ENCODE data around the gene LSAMP. TPM values are rescaled to one million over a fixed set of nuclear protein-coding genes. Genes with fewer than 3 reads are reported as not detected.

The LSAMP gene
- total RNA-seq, 1 experiment from 2014 or later = 0.90 TPM

GRCh38 chr3:115960799-115961198 lies 484.5 kb downstream of the LSAMP start:
- H3K4me1 Mint-ChIP-seq = no peaks in the 10 kb centered on the region
- Histone ChIP-seq H3K79me2 (ENCODE audit: insufficient read depth, low read length) (no peaks in the 10 kb centered on the region), H3K23ac (ENCODE audit: insufficient read length, low read depth, low read length) (no peak overlapping the region), H3K27me3 (ENCODE audit: insufficient read depth, low read length) (no peaks in the 10 kb centered on the region), H4K91ac (ENCODE audit: insufficient read length, low read depth, low read length) (no peak overlapping the region), H2BK12ac (ENCODE audit: insufficient read length, low read depth, low read length) (no peak overlapping the region), H3K18ac (ENCODE audit: insufficient read length, low read depth, low read length) (no peak overlapping the region), H2AK5ac (ENCODE audit: insufficient read length, low read length) (no peak overlapping the region), H3K56ac (ENCODE audit: insufficient read length, low read depth, low read length) (no peak overlapping the region), H2BK20ac (ENCODE audit: low read depth, low read length, poor library complexity, severe bottlenecking) (no peak overlapping the region), H3K9ac (ENCODE audit: extremely low read depth, insufficient read length, low read length) (no peak overlapping the region), H4K8ac (replicated peaks; ENCODE audit: insufficient read length, low read depth, low read length) (no peak overlapping the region), H3K23me2 (ENCODE audit: insufficient read length, low read depth, low read length, poor library complexity, severe bottlenecking) (no peaks in the 10 kb centered on the region), H2BK5ac (ENCODE audit: insufficient read length, low read length) (no peak overlapping the region), H4K20me1 (ENCODE audit: control insufficient read depth, insufficient read depth, insufficient read length) (no peaks in the 10 kb centered on the region), H2BK120ac (ENCODE audit: low read depth, low read length, poor library complexity, severe bottlenecking) (no peak overlapping the region), H3K9me3 (ENCODE audit: control insufficient read depth, low read depth, low read length) (no peaks in the 10 kb centered on the region), H3K27ac (ENCODE audit: insufficient read length, low read depth, low read length) (no peak overlapping the region), H3T11ph (ENCODE audit: low read length) (no peak overlapping the region), H3K4ac (ENCODE audit: low read depth, low read length) (no peak overlapping the region), H2BK15ac (ENCODE audit: low read depth, low read length) (no peak overlapping the region), H4K5ac (ENCODE audit: insufficient read length, low read depth, low read length) (no peak overlapping the region), H3K14ac (ENCODE audit: insufficient read depth, low read length) (no peak overlapping the region; the same call in 1 of the 2 replicates), H3K4me1 (ENCODE audit: insufficient read depth, low read length) (no peaks in the 10 kb centered on the region), H2AFZ (ENCODE audit: low read length) (no peak overlapping the region), H3K79me1 (ENCODE audit: insufficient read depth, low read depth, low read length, poor library complexity, severe bottlenecking) (no peaks in the 10 kb centered on the region), H3K4me2 (ENCODE audit: insufficient read depth, insufficient read length, low read length) (no peak overlapping the region)
- no peak overlapping the region for H3K27ac Mint-ChIP-seq
- no peak overlapping the region for H3K4me3 Mint-ChIP-seq
- WGBS (ENCODE audit: extremely low coverage, insufficient read length, low lambda C conversion rate) = no CpG with 5 or more reads among the region's 5 CpGs
- no peaks in the 10 kb centered on the region for H3K36me3 Mint-ChIP-seq (ENCODE audit: insufficient read depth in 1 of 3, low read depth in 3 of 3)
- TF ChIP-seq CTCF (conservative IDR thresholded peaks at IDR 0.05) = no peak
- no peaks in the 10 kb centered on the region; the same call in 1 of the 2 replicates for H3K27me3 Mint-ChIP-seq (ENCODE audit: low read depth)
- no peak for DNase-seq
- H3K9me3 Mint-ChIP-seq = no peaks in the 10 kb centered on the region
